HG02970 (cell line): ENCODE results near the gene HCRTR2.
"Not testable (repeated sequence)": the region's sequence is repeated elsewhere in the genome, so short reads cannot be mapped to it uniquely, and the experiment has no call there.

Source experiments
- ATAC-seq: cut with Tn5 transposase; IDR thresholded peaks from one replicate; pipeline ENCODE4 v1.9.1; 2021; ENCODE audit warnings: mild to moderate bottlenecking, moderate library complexity, moderate number of reproducible peaks; ENCODE audit not compliant: unreplicated experiment, low FRiP score

HCRTR2 gene

DNA sequence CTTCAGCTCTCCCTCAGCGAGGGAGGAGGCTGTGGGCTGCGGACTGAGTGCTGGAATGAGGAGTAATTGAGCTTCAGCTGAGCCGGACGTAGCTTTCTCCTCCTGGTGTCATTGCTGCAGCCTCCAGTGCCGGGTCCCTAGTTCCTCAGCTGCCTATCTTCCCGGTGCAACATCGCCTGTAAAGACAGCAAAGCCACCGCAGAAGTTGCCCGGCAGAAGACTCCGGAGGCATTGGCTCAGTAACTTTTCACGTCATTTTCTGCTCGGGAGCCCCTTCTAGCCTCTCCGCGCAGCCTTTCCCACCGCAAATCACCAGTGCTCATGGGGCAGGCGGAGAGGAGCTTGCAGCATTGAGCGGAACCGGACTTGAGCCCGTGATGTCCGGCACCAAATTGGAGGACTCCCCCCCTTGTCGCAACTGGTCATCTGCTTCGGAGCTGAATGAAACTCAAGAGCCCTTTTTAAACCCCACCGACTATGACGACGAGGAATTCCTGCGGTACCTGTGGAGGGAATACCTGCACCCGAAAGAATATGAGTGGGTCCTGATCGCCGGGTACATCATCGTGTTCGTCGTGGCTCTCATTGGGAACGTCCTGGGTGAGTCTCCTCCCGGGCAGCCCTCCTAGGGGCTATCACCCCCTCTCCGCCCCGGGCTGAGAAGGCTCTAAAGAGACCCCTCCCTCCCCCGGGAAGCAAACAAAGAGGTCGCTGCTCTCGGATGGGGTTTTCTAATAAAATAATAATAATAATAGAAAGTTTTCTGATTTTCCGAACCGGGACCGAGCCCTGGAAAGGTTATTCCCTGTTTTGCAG lies at the start of gene HCRTR2:
Gene HCRTR2 (plus strand): TSS at position 305 of the 816 bp plus-strand sequence. CDS start 73 bp downstream, at position 378.
- no peak for ATAC-seq

GRCh38 chr6:55130806-55131324 lies 43.5 kb upstream of the HCRTR2 start:
- ATAC-seq, result no peak

- ATAC-seq, result no peak
These were observed 42.7 kb upstream of the HCRTR2 start for GRCh38 chr6:55131616-55132015.

DNA sequence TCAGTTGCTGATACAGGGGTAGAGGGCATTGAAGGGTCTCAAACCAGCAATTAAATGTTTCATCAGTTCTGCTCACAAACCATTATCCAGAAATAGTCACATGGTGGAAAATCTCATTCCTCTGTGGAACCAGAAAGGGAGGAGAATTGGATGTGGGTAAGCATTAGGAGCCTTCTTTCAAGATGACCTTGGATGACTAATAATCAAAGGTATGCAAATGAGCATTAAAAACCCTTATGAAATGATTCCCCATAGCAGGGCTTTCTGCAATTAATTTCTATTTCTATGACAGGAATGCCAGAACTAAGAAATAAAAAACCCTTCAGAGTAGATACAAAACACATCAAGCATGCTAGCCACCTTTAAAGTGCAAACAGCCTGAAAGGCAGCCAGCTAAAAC lies 37.4 kb upstream of the HCRTR2 start:
- no peak for ATAC-seq

- no peak for ATAC-seq
These were observed 36.2 kb upstream of the HCRTR2 start for GRCh38 chr6:55137929-55138693.

GRCh38 chr6:55141611-55142010 lies 32.7 kb upstream of the HCRTR2 start:
- ATAC-seq, result no peak

GRCh38 chr6:55142610-55143009 lies 31.7 kb upstream of the HCRTR2 start:
- ATAC-seq, result no peak

GRCh38 chr6:55153284-55153683 lies 21.0 kb upstream of the HCRTR2 start:
- ATAC-seq, result no peak

GRCh38 chr6:55158784-55159183 lies 15.5 kb upstream of the HCRTR2 start:
- ATAC-seq, result not testable (repeated sequence)

- ATAC-seq, result no peak
These were observed 6.5 kb upstream of the HCRTR2 start for GRCh38 chr6:55167860-55168259.

DNA sequence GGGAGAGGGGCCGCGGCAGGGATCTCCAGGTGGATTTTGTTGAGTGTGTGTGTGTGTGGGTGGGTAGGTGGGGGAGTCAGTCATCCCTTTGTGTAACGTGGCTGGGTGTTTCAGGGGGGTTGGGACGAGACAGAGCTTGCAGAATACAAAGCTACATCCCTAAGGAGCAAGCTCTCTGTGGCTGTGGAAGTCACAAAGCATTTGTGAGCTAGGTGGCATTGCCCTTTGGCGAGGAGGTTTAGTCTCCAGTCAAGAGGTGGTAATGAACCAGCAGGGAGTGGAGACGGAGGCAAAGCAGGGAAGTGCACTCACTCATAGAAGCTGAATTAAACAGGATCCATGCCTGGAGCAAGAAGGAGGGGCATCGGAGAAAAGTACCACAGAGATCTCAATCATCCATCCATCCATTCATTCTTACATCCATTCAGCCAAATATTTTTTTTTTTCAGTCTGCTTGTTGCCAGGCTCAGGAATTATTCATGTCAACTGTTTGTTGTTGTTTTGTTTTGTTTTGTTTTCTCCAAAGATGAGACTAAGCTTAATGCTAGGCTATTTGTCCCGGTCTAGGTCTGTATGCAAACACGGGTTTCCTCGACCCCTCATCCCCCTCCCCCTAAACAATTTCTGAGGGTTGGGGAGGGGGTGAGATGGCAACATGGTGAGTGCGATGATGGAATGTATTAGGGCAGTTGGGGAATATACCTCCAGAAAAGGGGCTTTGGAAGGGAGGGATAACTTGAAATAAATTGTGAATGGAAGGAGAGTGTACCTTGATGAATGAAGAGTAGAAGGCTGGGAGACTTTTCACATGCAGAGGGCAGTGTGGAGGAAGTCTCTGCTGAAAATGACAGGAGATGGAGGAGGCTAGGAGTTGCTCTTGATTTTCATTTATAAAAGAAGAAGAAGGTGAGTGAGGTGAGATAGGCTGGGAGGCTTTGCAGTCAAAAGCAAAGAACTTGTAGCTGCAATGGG lies 1.0 kb downstream of the HCRTR2 start:
- ATAC-seq, result no peak

DNA sequence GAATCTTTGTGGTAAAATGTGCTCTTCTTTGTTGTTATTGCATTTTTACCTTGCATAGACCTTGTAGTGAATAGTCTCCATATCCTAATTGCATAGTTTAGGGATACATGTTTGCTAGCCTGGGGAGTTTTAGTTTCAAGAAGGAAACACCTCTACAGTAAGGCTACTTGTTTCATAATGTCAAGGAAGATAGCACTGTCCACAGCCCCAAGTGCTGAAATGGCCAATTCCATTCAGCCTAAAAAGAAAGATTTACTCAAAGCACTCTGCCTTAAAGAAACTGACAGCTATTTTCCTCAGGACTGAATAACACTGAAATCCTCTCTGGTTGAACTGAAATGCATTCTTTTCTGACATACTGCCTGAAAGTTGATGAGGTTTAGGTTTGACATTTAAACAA lies 2.6 kb downstream of the HCRTR2 start:
- ATAC-seq, result no peak

DNA sequence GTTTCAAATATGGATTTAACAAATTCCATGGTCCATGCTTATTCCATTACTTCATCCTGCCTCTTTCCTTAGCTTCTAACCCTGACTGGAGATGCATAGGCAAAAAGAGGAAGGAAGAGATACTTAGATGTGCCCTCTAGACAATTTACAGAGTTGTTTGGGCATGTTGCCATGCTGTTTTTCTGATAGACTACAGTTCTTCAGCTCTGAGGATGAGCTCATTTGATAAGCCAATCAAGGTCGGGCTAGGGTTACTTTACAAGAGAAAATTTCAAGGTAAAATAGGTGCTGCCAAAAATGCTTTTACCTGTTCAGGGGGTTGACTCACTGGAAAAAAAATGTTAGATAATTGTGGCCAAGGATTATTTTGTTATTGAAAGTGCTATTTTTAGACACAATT lies 5.9 kb downstream of the HCRTR2 start:
- ATAC-seq, result no peak

DNA sequence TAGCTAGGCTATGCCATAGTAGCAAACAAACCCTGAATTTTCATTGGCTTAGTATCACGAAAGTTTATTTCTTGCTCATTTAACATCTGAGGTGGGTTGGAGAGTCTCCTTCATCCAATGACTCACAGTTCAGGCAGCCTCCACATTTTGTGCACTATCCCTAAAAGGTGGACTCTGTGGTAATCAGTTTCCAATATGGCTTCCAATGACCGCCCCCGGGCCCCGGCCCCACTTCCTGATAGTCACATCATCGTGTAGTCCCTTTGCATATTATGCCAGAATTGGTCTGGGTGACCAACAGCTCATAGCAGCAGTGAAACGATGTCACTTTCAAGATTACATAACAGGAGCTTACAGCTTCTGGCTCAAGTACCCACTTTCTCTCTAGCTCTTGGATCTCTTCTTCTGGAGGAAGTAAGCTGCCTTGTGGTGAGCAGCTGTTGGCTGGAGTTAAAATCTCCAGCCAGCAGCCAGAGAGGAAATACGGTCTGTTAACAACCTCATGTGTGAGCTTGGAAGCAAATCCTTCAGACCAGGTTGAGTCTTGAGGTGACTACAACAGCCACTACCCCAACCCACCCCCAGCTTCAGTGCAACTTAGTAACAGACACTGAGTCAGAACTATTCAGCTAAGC lies 7.8 kb downstream of the HCRTR2 start:
- no peak for ATAC-seq

DNA sequence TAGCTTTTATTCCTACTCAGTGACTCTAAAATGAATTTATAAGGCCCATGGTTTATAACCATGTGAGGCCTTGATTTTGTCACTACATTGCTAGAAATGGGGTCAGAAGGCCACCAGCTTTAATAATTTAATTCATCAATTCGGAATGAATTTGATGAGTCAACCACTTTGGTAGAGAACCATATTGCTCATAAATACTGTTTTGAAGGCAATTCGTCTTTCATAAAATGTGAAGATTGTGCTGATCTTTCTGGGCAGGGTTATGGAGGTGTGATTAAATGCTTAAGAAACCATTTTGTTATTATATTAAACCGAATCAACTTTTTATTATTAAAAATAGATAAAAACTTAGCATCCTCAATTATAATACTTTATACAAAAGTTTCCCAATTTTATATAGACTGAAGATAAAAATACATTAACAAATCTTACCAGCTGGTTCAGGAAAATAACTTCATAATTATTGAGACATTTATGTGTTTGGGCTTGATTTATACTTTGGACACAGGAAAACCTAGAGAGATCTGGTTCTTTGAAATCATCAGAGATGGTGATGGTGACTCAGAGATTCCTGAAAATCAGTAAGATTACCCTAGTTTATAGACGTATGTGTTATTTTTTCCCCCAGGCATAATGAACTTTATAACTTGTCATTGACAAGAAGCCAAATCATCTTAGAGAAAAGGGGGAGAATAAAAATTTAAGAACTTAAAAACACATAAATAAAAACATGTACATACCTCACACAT lies 10.6 kb downstream of the HCRTR2 start:
- ATAC-seq, result no peak

- no peak for ATAC-seq
These were observed 24.4 kb downstream of the HCRTR2 start for GRCh38 chr6:55198715-55199114.

- no peak for ATAC-seq
These were observed 24.9 kb downstream of the HCRTR2 start for GRCh38 chr6:55199239-55199638.

DNA sequence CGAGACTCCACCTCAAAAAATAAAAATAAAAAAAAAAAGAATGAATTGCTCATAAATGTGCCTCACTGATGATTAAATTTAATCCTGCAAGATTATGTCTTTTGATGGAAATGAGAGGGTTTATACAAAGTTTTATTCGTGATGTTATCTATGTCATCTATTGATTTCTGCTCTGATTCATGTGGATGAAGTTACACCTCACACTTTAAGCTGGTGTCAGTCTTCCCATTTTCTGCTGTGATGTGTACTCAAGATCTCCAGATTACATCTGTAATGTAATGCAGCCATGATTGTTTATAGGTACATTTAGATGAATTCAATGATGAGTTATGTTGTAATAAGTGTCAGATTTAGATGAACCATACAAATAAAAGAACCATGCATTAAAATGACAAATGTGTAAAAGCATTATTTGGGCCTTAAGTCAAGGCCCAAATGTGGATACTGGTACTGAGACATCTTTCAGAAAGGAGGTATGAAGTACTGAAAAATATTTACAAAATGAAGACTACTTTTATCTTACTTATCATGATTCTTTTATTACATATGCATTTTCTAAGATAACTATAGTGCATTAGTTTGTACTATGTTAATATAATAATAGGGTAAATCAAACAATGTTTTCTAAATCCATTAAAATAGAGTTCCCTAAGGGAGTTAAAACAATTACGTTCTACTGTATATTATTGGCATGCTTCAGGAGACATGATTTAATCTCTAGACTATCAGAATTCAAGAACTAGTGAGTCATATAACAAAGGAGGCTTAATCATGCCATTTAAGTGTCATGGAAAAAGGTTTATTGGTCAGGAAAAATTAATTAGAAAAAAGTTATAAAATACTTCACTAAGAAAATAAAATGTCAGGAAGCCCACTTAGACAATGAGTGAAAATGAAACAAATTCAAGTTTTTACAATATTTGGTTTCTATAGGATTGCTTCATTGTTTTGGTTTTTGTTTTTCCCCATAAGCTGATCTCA lies 34.5 kb downstream of the HCRTR2 start:
- no peak for ATAC-seq
